AG09319 (cell line): ENCODE measurements around the gene ARL16.

Experiments used
- DNase-seq: peaks from one replicate; pipeline ENCODE4 v3.0.0-alpha.2; 2010; ENCODE audit warnings: low read depth; ENCODE audit errors: extremely low read depth
- CTCF ChIP-seq: IDR thresholded peaks from 2 replicates; pipeline ENCODE4 v1.5.1; 2011; ENCODE audit warnings: low read depth, mild to moderate bottlenecking, inconsistent platforms, low read length, moderate library complexity

ARL16 gene

GRCh38 chr17:81690549-81690948, 7.0 kb upstream of the ARL16 start:
- TF ChIP-seq CTCF: no peak
- DNase-seq: no peak

- no peak for DNase-seq
- TF ChIP-seq CTCF: no peak
Measured at GRCh38 chr17:81690066-81690465, 6.5 kb upstream of the ARL16 start.

- no peak for TF ChIP-seq CTCF
- DNase-seq: no peak
Measured at GRCh38 chr17:81688616-81689015, 5.0 kb upstream of the ARL16 start.

- no peak for DNase-seq
- no peak for TF ChIP-seq CTCF
Measured at GRCh38 chr17:81687770-81688541, 4.4 kb upstream of the ARL16 start.

- no peak for DNase-seq
- TF ChIP-seq CTCF: no peak
Measured at GRCh38 chr17:81686614-81687013, 3.0 kb upstream of the ARL16 start.

GRCh38 chr17:81685108-81685507, 1.5 kb upstream of the ARL16 start:
- no peak for TF ChIP-seq CTCF
- DNase-seq: no peak

GRCh38 chr17:81684442-81684911, 880 bp upstream of the ARL16 start:
- TF ChIP-seq CTCF: no peak
- DNase-seq: peak; percentile 34
